BJ (cell line): ENCODE results near the gene CTRL. TPM values are rescaled to one million over a fixed set of nuclear protein-coding genes. Genes with fewer than 3 reads are reported as not detected.
"Not testable (repeated sequence)": the region's sequence is repeated elsewhere in the genome, so short reads cannot be mapped to it uniquely, and the experiment has no call there.

Source experiments
- CTCF ChIA-PET: fragments of 350-600 bp; formaldehyde crosslinking; extraction: SDS; loops from one replicate; lab custom pipeline; 2021; ENCODE audit warnings: antibody characterized with exemption, inconsistent platforms; lab: Yijun Ruan, JAX
- POLR2A ChIA-PET: fragments of 300-600 bp; sonication (Branson Sonifier 250); formaldehyde crosslinking; extraction: SDS; loops from one replicate; lab custom pipeline; 2021; ENCODE audit warnings: antibody characterized with exemption; lab: Charles Lee
- DNase-seq: peaks from one replicate; pipeline ENCODE4 v3.0.0-alpha.2; 2011; ENCODE audit warnings: low read depth
- H3K27me3 ChIP-seq: 2 replicates; pipeline ENCODE4 v1.6.0; 2011; ENCODE audit warnings: low read length; ENCODE audit not compliant: control insufficient read depth, insufficient read depth
- H3K36me3 ChIP-seq: 2 replicates; pipeline ENCODE4 v1.5.1; 2011; ENCODE audit warnings: low read length; ENCODE audit not compliant: control insufficient read depth, insufficient read depth
- H3K4me3 ChIP-seq: 2 replicates; pipeline ENCODE4 v1.5.1; 2011; ENCODE audit warnings: low read depth, mild to moderate bottlenecking, control low read depth, low read length
- CTCF ChIP-seq: IDR thresholded peaks from 2 replicates; pipeline ENCODE4 v1.5.1; 2011; ENCODE audit warnings: low read depth, mild to moderate bottlenecking, control low read depth, inconsistent platforms, low read length, moderate library complexity; ENCODE audit not compliant: insufficient read depth
- polyA plus RNA-seq: library from polyadenylated mRNA; depleted of rRNA; stranded (reverse); fragments of >200 nt; gene quantifications from 2 replicates; pipeline ENCODE4 v1.2.3, GENCODE V29; 2011

The CTRL gene
- polyA plus RNA-seq, 1 experiment: 0.58 TPM

GRCh38 chr16:67976205-67976604 is 44.5 kb upstream of the CTRL start:
- no peak for DNase-seq
- no peak for TF ChIP-seq CTCF
- no peaks in the 10 kb centered on the region for H3K36me3 ChIP-seq
- POLR2A ChIA-PET: no interaction called here
- H3K27me3 ChIP-seq: peaks cover 13% of the 10 kb centered on the region
- CTCF ChIA-PET: interaction anchor here (1.7 kb wide), 1 partner anchor 89 kb away, joined by 4 read pairs; no protein-coding TSS in a partner anchor
- H3K4me3 ChIP-seq: no peak overlapping the region

GRCh38 chr16:67975321-67976105 is 43.9 kb upstream of the CTRL start:
- no peak overlapping the region for H3K4me3 ChIP-seq
- TF ChIP-seq CTCF: no peak
- peaks cover 13% of the 10 kb centered on the region for H3K27me3 ChIP-seq
- CTCF ChIA-PET: interaction anchor here (1.7 kb wide), 1 partner anchor 89 kb away, joined by 4 read pairs; no protein-coding TSS in a partner anchor
- POLR2A ChIA-PET: no interaction called here
- no peaks in the 10 kb centered on the region for H3K36me3 ChIP-seq
- DNase-seq: no peak

- H3K36me3 ChIP-seq, DNase-seq, POLR2A ChIA-PET, H3K4me3 ChIP-seq, H3K27me3 ChIP-seq: not testable (repeated sequence)
- CTCF ChIA-PET: interaction anchor here (0.9 kb wide), 1 partner anchor 122 kb away, joined by 4 read pairs; no protein-coding TSS in a partner anchor
These were observed 40.6 kb upstream of the CTRL start for GRCh38 chr16:67972285-67972684.

- Histone ChIP-seq H3K4me3 (no peak overlapping the region), H3K36me3 (no peaks in the 10 kb centered on the region), H3K27me3 (peaks cover 4% of the 10 kb centered on the region)
- ChIA-PET POLR2A (no interaction called here), CTCF (interaction anchor here (0.7 to 1.2 kb wide), 2 partner anchors 12 to 21 kb away, joined by 3 read pairs; no protein-coding TSS in a partner anchor)
- DNase-seq: no peak
- no peak for TF ChIP-seq CTCF
These were observed 39.4 kb upstream of the CTRL start for GRCh38 chr16:67971111-67971510.

- TF ChIP-seq CTCF: 0 out of 2 replicates have a peak, but pooled peaks have one; percentile 2
- no peaks in the 10 kb centered on the region for H3K27me3 ChIP-seq
- DNase-seq: no peak
- CTCF ChIA-PET: interaction anchor here (0.6 to 1.3 kb wide), 4 partner anchors 9 to 153 kb away, joined by 3 read pairs; no protein-coding TSS in a partner anchor
- peaks cover 4% of the 10 kb centered on the region for H3K36me3 ChIP-seq
- H3K4me3 ChIP-seq: peak overlapping the region; percentile 80
- POLR2A ChIA-PET: interaction anchor here (0.6 kb wide), 1 partner anchor 115 kb away, joined by 6 read pairs; no protein-coding TSS in a partner anchor
These were observed 37.8 kb upstream of the CTRL start for GRCh38 chr16:67969254-67970039.
